Measurements from ENCODE around the gene ANKRD37.

Gene ANKRD37

DNA sequence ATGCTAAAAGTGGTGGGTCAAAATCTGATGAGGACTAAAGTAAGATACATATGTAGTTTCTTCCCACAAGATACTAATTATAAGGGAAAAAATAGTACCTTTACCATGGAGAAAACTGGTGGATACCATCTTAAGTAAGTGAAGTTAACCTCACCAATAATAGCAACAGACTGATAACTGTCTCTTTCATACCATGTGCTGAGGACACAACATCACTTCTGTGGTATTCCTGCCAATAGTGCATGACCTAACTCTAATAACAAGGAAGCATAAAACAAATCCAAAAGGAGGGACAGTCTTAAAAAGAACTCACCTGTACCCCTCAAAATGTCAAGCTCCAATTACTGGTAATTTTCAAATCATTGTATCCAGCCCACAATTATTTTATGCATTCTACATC, 20.3 kb downstream of the ANKRD37 start:
- no peak for DNase-seq (ENCODE audit: low read depth)

DNA sequence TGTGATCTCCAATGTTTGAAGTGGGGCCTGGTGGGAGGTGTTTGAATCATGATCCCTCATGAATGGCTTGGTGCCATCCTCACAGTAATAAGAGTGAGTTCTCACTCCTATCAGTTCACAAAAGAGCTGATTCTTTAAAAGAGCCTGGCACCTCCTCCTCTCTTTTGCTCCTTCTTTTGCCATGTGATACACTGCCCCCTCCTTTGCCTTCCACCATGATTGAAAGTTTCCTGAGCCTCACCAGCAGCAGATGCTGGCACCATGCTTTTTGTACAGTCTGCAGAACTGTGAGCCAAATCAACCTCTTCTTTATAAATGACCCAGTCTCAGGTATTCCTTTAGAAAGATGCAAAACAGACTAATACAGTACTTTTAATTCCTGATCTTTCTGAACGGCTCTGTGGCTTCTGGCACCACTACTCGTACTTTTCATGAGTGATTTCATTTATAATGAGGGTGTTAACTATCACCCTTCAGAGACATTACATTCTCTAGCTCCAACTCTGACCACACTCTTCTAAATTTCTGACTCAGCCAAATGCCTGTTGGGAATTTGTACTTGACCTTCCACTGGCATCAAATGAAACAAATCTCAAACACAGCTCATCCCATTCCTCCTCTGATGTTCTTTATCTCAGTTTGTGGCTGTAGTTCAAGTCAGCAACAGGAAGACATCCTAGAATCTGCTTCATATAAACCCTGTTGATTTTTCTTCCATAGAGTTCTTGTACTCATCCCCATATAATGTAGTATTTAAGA, 24.9 kb downstream of the ANKRD37 start:
- DNase-seq (ENCODE audit: low read depth) = peak; percentile 76

DNA sequence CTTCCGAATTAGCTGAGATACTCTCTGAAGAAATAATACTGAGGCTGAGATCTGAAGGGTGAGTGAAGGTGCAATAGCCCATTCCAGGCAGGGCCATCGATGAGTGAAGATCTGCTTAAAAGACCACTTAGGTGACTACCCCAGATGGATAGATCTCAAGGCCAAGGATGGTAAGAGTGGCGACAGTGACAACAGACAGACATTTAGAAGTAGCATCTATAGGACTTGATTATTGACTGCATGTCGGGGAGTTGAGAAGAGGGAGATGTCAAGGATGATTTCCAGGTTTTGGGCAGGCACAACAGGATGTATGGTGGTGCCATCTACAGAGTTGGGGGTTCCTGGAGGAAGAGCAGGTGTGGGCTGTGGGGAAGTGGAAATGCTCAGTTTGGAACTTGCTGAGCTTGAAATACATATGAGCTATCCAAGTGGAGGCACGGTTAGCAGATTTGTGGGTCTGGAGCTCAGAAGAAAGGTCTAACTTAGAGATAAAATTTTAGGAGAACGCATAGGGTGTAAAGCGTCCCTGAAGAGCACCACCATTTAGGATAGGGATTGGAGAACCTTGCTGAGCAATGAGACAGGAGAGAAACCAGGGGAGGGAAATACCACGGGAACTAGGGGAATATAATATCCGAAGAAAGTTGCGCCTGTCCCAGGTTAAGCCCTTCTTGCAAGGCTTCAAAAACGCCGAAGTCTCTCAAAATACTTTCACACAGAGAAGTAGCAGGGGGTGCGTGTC, 28.4 kb downstream of the ANKRD37 start:
- DNase-seq (ENCODE audit: low read depth) = no peak

DNA sequence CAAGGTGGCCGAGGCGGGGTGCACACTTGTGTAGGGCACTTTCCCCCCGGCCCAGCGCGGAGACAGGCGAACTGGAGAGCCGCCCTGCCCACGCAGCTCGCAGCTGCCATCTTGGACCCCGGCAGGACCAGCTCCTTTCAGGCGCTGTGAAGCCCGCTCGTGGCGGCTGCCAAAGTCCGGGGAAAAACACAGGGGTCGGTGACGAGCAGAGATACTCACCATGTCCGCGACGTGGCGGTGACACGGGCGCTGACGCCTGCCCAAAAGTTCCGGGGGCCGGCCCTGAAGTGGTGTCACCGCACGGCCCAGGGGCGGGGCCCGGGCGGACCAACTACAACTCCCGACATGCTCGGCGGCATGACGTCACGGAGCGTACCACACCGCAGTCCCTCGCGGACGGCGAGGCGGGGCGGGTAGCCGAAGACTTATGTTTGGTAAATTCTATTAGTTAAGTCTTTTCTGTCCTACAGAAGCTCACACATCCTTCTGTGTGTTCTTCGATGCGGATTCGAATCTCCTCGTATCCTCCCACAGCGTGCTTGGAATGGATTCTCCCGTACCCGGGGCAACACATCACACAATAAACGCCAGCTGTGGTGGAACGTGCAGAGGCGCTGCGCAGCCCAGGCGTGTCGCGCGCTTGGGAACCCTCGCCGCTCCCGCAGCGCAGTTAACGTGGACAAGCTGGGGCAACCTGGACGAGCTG, 29.2 kb downstream of the ANKRD37 start, which contains the start of gene UFSP2:
TSS of gene UFSP2 (minus strand) at position 318 of the 706 bp plus-strand sequence. CDS start at position 222, 96 bp downstream.
- peak; percentile 85 for DNase-seq (ENCODE audit: low read depth)

DNA sequence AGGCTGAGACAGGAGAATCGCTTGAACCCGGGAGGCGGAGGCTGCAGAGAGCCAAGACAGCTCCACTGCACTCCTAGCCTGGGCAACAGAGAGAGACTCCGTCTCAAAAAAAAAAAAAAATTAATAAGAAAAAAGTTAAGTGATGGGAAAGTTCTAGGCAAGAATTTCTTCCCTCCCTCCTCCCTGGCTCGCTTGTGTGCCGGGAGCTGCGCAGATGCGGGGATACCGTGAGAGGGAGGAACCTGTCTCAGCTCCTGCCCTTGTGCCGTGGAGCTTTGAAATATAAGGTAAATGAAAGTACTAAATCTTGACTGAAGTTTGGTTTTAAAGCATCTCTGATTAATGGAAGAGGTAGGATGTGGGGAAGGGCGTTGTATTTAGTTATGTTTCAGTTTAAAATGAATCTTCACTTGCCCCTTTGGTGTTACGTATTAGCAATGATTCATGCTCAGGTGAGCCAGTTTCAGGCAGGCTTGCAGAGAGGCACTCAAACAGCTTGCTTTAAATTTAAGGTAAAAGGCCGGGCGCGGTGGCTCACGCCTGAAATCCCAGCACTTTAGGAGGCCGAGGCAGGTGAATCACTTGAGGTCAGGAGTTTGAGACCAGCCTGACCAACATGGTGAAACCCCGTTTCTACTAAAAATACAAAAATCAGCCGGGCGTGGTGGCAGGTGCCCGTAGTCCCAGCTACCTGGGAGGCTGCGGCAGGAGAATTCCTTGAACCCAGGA, 30.5 kb downstream of the ANKRD37 start:
- DNase-seq (ENCODE audit: low read depth) = no peak

DNA sequence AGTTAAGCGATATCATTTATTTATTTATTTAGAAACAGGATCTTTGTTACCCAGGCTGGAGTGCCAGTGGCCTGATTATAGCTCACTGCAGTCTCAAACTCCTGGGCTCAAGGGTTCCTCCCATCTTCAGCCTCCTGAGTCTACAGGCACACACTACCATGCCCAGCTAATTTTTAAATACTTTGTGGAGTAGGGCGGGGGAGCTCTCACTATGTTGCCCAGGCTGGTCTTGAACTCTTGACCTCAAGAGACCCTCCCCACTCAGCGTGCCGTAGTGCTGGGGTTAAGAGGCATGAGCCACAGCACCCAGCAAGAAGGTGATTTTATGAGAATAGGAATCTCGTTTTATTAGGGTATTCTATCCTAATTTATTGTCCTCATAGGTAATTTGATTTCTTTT, 33.0 kb downstream of the ANKRD37 start:
- DNase-seq (ENCODE audit: low read depth) = no peak

DNA sequence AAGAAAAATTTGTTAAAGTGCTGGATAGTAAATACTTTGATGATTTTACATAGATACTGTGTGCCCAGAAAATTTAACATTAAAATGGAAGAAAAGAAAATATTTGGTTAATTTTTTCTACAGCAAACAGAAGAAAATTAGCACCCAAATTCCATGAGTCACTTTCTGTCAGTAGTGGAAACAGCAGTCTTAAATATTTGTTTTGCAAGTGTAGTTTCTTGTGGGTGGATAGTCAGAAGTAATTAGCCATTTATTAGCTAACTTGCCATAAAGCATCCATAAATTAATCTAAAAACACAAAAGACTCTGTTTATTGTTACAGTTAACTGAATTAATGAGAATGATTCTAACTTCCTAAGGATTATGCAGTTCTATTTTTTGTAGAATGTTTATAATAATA, 38.8 kb downstream of the ANKRD37 start:
- DNase-seq (ENCODE audit: low read depth) = no peak

DNA sequence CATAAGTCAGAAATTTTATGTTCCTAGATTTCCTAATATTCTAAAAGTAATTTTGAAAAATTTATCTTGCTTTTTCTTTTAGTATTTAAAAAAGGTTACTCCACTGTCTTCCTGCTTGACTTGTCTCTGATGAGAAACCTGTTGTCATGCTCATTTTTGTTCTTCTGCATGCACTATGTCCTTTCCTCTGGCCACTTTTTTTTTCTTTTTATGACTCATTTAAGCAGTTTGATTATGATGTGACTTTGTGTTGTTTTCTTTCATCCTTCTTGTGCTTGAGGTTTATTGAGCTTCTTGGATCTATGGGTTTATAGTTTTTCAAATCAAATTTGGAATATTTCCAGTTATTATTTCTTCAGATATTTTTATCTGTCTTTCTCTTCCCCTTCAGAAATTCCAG, 41.2 kb downstream of the ANKRD37 start:
- no peak for DNase-seq (ENCODE audit: low read depth)

DNA sequence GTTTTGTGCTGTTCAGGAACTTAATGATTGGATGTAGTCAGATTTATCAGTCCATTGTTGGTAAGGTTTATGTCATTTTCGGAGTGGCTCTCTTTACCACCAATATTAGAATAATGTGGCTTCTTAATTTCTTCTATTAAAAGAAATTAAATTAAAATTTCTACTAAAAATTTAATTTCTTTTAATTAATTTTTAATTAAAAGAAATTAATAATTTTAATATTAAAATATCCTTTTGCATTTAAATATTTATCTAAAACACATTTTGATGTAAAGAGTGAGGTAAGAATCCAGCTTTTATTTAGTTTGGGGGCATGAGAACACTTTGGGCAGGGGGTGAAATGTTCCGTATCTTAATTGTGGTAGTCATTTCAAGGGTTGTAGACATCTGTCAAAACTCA, 44.8 kb downstream of the ANKRD37 start:
- no peak for DNase-seq (ENCODE audit: low read depth)

DNA sequence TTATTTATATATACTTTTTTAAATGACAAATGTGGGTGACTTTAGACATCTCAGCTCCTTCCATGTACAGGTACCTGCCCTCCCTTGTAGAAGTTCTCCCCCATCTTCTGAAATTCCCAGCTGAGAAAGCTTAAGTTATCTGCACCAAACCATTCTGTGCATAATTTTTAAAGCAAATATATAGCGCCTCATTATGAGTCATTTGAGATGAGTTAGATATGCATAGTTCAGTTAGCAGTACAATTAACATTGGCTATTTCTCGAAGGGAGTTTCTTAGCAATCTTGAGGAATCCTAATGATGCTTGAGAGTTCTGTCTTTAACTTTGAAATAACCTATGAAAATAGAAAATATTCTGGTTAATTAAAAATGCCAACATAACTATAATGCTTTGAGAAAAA, 48.6 kb downstream of the ANKRD37 start:
- DNase-seq (ENCODE audit: low read depth) = no peak
